Hematopoietic multipotent progenitor cell treated with erythropoietin and hydrocortisone succinate and interleukin-3 and kit ligand, for 4 days (in vitro differentiated cells): ENCODE data around the gene BLTP3B.

Experiments used
- DNase-seq: peaks from one replicate; pipeline ENCODE4 v3.0.0-alpha.2; 2015

Gene BLTP3B

GRCh38 chr12:100114574-100114973 is 28.1 kb downstream of the BLTP3B start:
- no peak for DNase-seq

GRCh38 chr12:100110276-100110675 is 32.4 kb downstream of the BLTP3B start:
- DNase-seq, result no peak

GRCh38 chr12:100106861-100107260 is 35.8 kb downstream of the BLTP3B start:
- DNase-seq, result no peak

GRCh38 chr12:100105661-100106060 is 37.0 kb downstream of the BLTP3B start:
- no peak for DNase-seq

- no peak for DNase-seq
Observed at GRCh38 chr12:100101000-100101399, 41.7 kb downstream of the BLTP3B start.
